ENCODE results near the gene TUBGCP6.

Gene TUBGCP6

DNA sequence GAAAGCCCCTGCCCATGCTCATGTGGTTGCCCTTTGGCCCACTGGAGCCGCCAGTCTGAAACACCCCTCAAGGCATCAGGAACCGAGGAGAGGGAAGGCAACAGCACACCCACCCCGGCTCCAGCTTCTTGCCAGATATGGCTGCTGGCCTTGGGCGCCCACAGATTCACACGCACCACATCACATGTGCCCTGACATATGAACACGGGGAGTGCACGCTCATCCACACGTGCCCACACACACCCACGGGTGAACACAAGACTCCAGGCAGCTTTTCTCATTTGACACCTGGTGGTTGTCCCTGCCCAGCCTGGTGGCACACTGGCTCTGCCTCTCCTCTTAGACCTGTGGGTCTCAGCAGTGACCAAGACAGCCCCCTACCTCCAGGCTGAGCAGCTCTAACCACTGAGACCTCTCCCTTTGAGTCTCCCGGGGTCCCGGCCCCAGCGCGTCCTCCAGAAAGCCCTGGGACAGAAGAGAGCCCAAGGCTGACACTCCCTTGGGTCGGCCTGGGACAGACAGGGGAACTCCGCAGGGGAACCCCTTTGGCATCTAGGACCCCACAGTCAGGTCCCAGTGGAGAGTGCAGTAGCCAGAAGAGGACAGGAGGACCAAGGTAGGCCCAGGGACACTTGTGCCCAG lies 19.4 kb upstream of the TUBGCP6 start:
- no peak for DNase-seq

DNA sequence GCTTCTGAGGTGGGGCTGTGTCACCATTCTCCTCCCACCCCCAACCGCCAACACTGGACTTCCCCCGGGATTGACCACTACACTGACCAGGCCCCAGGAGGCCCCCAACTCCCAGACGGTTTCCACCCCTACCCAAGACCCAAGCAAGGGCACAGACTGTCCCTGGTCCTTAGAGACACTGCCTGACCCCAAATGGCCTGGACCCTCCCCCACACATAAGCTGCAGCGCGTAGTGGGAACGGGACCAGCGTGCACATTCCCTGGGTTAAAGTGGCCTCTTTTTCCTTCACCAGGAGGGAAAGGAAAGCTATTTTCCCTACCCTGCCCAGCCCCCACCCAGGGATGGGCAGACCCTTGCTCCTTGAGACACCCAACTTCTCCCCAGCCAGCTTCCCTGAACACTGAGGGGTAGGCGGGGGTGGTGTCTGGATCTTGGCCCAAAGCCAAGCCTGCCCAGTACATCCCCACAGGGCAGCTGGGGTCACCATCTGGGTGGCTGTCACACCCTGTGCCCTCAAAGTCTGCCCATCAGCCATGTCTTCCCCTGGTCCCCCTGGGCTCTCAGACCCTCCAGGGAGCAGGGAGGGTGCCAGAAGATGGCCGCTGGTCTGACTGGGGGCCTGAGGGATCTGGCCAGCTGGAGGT lies 18.3 kb upstream of the TUBGCP6 start:
- DNase-seq, result no peak

DNA sequence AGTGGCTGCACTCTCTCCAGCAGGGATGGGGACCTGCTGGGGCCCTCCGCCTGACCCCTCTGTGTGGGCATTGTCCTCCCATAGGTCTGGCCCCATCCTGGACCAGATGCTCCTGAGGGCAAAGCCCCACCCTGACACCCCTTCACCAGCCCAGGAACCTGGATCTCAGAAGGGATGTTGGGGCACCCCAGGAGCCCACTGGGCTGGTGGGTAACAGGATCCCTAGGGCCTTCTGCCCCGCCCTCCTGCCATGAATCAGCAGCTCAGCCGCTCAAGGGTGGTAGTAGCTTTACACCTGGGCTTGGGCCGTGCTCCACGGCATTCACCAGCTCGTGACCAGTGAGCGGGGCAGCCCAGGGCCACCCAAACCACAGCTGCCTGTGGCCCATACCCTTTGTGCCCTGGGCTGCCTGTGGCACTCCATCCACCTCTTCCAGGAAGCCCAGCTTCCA lies 17.7 kb upstream of the TUBGCP6 start:
- no peak for DNase-seq

DNA sequence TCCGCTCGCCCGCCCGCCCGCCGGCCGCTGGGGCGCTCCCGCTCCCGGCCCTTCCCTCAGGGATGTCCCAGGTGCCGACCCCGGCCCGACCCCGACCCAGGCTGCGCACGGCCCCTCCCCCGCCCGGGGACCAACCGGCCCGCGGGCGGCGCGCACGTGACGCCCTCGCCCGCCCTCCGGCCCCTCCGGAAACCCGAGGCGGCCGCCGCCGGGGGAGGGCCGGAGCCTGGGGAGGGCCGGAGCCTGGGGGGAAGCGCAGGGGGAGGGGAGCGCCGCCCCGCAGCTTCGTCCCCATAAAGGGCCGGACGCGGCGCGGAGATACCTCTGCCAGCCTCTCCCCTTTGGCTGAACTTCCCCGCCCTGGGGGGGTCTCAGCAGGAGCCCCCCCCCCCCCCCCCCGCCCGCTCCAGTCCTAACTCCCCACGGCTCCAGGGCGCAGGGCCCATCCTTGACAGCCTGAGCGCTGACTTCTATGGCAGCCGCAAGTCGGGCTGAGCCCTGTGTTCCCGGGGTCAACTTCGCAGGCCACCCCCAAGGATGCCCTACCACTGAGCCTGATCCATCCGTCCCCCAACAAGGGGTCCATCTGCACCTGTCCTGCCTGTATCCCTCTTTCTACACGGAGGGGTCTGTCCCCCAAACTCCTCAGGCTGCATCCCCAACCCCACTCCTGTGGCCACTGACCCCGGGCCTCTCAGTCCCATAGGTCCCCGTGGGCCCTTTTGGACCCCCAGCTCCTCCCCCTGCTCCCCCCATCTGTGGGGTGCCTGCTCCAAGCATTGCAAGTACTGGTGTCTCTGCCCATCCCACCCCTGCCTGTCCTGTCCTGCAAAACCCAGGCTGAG lies 17.0 kb upstream of the TUBGCP6 start, which contains the start of gene MAPK12:
MAPK12 (minus strand) TSS at position 69 of the 845 bp plus-strand sequence. CDS start 174 bp downstream, outside the sequence.
- peak; percentile 14 for DNase-seq

DNA sequence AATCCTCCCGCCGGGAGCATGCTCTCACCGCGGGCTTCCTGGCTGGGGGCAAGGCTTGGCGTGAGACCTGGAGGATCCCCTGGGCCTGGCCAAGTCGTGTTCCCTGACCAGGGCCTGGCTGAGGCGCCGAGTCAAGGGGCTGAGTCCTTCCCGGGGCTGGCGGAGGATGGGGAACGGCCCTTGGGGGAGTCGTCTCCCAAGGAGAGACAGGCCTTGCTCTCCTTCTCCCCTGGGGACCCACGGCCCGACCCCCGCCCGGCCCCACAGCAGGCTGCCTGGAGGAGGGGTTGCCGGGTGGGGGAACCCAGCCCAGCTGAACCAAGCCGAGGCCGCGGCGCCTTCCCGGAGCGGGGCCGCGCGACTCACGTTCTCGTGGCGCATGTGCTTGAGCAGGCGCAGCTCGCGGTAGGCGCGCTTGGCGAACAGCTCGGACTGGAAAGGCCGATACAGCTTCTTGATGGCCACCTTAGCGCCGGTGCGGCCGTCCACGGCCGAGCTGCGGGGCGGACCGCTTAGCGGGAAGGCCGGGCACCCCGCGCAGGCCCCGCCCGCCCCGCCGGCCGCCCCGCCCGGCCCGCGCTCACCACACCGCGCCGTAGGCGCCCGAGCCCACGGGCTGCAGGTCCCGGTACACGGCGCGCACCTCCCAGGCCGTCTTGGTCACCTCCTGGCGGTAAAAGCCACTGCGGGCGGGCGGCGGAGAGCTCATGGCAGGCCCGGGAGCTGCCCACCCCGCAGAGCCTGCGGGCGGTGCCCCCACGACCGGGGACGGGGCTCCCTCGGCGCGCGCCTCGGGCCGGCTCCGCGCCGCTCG lies 16.2 kb upstream of the TUBGCP6 start:
- peak; percentile 23 for DNase-seq

DNA sequence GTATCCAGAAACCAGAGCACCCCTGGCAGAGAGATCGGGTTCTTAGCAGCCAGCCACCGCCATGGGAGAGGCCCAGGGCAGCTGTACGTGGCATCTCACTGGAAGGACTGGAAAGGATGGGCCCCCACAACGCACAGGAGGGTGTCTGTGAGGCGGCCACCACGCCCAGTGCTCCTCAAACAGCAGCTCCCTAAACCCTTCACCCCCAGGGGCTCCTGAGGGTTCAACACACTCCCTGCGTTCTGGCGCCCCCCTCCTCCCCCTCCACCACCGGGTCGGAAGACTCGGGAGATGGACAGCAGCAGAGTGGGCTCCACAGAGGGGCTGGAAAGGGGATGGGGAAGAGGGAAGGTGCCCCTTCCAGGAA lies 15.6 kb upstream of the TUBGCP6 start:
- DNase-seq, result no peak

DNA sequence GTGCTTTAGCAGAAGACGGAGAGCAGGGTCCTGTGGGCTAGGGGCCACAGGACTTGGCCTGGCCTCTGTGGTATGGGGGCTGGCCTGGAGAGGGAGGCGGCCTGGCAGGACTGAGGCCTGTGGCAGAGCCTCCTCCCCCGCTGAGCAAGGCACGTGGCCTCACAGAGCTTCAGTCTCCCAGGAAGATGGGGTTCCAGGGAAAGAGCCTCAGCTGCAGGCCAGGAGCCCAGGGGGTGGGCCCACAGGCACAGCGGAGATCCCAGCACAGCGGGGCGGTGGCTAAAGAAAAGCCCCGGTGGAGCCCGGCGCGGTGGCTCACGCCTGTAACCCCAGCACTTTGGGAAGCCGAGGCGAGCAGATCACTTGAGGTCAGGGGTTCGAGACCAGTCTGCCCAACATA lies 14.5 kb upstream of the TUBGCP6 start:
- DNase-seq, result no peak

DNA sequence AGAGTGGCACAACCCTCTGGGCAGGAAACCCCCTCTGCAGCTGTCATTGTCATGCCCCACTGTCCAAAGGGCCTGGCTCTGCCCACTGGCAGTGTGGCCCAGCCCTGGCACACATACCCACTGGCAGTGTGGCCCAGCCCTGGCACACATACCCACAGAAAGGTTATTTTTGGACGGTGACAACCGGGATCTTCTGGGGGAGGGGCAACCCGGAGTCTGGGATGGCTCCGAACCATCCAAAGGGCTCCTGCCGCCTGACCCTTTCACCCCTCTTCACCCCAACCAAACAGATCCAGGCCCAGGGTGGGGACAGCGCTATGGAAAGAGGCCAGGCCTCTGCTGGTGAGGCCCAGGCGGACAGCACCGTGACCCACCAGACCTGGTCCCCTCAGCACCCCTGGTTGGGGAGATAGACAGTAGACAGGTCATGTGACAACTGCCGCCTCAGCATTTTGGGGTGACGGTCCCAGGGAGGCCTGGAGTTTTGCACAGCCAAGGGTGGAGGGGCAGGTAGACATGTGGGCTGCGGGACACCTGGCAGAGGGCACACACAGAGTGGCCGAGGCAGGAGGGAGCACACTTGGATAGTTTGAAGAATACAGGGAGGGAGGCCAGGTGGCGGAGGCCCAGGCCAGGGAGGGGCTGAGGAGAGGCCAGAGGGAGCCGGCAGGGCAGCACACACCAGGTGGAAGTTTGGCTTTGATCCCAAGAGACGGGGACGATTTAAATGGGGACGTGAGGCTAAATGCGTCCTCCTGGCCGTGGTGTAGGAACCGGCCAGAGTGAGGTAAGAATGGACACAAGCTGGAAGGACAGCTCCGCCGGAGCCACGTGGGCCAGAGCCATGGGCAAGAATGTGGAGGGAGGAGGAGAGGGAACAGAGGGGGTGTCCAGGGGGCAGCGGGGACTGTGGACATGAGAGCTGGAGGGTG lies 13.8 kb upstream of the TUBGCP6 start:
- no peak for DNase-seq

DNA sequence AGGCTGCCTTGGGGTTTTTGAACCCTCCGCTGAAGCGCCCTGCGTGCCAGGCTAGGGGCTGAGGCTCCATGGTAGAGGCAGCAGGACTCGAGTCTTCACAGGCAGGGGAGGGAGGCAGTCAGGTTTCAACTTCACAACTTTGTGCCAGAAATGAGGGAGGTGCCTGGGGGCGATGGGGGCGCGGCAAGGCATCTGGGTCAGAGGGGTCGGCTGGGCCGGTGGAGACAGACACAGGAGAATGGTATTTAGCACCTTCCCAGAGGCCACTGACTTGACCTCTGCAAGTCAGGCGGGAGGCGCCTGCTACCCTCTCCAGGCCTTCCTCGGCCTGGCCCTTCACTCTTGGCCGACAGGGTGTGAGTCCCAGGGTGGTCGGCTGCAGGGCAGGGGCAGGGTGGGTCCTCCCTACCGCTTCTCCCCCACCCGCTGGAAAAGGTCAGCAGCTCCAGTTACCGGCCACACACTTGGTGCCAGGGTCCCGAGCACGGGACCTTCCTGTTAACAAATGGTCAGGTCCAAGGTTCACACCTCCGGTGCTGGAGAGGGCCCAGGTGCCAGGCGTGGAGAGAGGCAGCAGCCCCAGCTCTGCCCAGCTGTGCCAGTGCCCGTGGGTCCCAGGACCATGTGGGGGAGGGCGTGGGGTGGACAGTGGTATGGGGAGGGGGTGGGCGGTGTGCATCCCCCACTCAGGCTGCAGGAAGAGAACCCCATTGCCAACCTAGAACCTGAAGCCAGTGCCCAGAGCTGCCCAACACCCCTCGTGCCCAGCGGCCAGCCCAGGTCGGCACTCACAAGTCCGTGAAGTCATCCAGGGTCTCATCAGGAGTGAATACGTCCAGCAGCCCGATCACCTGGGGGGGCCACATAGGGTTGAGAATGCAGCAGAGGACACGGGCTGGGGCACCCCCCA lies 12.9 kb upstream of the TUBGCP6 start:
- DNase-seq, result no peak

DNA sequence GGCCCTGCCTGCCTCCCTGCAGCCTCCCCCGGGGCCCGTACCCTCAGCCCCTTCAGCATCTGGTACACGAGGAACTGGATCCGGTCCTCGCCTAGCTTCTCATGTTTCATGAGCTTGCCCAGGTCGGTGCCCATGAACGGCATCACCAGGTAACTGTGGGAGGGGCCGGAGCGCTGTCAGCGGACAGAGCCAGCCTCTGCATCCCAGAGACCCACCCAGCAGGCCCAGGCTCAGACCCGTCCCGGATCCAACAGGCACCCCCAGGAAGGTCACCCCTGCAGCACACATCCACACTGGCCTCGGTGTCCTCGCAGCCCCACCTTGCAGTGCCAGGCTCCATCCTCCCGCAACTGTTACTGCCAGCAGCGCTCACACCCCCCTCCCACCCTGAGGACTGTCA lies 12.2 kb upstream of the TUBGCP6 start:
- DNase-seq, result no peak

DNA sequence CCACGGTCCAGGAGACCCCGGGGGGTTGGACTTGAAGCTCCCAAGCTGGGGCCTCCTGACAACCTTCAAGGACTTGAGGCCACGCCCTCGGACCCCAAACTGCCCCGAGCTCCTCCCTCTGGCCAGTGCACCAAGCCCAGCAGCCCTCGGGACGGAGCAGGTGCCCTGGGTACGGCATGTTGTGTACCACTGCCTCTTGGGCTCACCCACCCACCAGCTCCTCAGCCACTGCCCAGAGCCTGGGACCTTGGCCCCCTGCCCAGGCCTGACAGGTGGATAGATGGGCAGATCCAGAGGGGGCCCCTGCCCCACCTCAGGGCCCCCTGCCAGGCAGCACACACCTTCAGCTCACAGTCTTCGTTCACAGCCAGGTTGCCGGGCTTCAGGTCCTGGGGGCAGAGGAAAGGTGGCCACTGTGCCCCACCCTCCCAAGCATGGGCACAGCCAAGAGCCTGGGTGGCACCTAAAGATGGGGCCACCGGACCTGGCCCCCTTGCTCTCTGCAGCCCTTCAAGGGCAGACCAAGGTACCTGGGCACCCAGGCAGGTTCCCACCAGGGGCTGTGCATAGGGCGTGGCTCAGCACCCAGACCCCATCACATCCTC lies 11.5 kb upstream of the TUBGCP6 start:
- no peak for DNase-seq

DNA sequence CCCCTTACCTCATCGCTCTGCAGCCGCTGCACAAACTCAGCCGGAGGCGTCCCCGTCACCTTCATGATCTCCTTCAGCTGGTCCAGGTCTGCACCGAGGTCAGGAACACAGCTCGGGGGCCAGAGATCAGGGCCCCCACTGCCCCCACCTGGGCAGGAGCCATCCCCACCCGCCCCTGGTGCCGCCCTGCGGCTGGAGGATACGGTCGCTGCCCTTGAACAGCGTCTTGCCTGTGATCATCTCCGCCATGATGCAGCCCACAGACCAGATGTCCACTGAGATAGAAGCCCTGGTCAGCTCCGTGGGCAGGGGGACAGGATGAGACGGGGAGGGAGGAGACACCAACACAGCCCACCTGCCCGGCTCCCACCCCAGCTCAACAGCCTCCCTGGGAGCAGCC lies 10.8 kb upstream of the TUBGCP6 start:
- no peak for DNase-seq

DNA sequence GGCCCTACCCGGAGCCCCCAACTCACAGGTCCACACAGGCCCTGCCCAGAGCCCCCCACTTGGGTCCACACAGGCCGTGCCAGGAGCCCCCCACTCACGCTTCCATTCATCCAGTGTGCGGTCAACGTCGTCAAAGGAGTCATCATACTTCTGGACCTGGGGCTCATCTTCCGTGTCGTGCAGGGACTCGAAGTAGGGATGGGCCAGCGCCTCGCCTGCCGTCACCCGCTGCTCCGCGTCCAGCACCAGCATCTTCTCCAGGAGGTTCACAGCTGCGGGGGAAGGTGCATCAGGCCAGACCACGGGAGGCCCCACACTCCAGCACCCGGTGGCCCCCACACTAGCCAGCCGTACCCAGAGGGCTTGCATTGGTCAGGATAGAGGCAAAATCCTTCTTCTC lies 10.3 kb upstream of the TUBGCP6 start:
- no peak for DNase-seq

DNA sequence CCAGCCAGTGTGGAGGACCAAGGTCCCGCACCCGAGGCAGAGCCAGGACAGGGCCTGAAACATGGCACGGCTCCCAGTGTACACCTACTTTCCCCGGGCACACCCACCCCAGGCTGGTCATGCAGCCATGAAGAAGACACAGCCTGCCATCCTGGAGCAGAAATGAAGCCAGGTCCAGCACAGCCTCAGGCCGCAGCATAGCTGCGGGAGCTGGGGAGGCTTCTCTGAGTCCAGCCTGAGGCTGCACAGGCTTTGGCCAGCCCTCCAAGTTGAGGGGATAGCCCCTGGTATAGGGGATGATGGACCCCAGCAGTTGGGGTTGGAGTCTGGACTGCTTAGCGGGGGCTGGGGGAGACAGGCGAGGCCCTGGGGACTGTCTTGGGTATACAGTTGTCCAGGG lies 9.1 kb upstream of the TUBGCP6 start:
- DNase-seq, result no peak

DNA sequence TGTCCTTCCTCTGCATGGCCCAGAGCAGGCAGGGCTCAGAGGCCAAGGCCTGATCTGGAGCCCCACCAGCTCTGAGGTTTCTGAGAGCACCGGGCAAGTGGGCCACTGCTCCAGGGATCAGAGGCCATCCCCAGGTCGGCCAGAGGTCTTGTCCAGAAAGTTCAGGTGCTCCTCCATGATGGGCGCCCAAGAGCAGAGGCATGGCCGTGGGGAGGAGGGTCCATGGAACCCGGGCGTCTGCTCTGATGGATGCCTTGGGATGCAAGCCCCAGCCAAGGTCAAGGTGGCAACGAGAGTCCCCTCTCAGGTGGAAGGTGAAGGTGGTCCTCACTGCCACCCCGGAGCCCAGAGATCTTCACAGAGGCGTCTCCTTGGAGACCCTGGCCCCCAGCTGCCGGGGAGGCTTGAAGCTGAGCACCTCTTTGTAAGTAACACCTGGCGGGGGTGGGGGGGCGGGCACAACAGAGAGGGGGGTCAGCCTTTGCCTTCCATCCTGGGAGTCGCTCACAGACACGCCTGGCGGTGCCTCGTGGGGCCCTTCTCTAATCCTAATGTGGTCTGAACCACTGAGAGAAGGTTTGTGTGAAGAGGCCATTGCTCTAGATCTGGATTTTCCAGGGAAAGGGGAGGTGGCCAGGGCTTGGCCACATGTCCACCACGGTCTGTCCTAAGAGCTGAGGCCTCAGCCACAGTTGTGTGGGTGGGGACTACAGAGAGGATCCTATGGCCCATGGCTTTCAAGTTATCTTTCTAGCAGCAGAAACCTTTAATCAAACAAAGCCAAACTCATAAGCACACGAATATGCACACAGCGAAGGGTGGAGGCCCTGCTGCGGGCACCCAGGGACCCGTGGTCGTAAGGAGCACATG lies 8.5 kb upstream of the TUBGCP6 start:
- no peak for DNase-seq

DNA sequence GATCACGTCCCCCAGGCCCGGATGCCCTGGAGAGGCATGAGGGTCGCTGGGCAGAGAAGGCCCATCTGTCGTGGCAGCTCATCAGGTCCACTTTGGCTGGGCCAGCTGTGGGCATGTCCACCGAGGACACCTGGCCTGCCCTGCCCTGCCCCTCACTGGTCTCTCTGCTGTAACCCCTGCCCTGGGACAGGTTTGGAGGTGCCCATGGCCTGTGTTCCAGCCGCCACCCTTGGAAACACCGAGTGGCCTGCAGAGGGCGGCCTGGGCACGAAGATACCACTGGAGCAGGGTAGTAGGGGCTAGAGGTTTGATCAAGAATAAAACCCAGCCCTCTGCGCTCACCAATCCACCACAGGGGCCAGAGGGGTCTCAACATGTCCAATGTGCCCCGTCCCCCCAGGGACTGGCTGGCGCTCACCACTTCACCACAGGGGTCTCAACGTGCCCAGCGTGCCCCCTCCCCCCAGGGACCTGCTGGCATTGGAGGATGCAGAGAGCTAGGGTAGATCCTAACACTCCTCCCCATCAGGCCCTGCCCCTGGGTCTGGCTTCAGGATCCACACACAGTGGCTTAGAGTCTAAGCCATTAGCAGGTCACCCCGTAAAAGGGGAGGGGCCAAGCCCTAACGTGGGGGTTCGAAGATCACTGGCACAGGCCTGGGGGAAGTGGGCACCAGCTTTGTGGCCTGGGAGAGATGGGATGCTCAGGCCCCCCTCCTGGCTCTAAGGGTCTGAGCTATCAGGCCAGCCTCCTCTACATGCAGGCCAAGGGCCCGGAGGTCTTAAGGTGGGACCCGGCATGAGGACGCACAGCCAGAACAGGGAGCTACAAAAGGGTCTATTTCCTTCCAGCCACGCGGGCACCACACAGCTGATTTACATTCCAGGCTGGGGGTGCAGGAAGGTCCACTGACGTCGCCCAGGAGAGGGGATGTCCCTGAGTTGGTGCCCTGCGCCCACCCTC lies 7.5 kb upstream of the TUBGCP6 start:
- peak; percentile 39 for DNase-seq

DNA sequence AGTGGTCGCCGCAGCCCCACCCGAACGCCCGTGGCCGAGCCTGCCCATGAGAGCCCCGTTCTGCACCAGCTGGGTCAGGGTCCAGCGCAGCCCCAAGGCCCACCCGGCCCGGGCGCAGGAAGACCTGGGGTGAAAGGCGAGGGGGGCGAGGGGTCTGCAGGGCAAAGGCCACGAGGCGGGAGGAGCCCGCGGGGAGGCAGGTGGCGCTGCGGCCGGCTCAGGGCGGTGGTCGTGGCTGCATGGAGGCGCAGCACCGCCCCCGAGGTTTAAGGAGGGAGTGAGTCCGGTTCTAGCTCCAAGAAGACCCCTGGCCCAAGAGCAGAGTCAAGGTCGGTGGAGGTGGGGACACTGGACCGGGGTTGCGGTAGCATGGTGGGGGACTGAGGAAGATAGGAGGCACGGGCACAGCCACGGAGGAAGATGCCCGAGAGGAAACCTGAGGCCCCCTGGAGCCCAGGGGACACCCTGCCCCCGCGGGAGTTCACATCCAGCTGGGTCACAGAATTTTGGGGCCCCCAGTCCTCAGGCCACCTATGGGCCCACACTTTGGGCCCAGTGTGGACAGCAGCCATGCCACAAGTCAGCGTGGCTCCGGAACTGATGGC lies 6.8 kb upstream of the TUBGCP6 start:
- no peak for DNase-seq
